ENCODE measurements around the gene FCRL1.

DNA sequence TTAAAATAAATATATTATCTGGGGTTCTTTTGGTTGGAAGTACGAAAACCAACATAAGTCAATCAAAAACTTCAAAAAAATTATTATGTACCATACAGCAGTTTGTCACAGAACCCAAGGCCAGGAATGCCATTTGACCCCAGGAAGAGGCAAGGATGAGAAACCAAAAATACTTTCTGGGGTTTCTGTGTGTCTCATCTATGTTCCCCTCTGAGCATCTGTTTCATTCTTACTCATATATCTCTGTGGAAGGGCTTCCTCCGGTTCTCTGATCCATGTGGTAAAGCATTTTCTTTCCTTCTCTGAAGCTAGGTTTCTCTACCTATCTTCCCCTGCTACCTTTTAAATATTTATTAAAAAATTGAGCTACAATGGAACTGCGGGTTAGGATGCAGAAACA lies 9.8 kb upstream of the FCRL1 start:
- TF ChIP-seq, protein P1, sequence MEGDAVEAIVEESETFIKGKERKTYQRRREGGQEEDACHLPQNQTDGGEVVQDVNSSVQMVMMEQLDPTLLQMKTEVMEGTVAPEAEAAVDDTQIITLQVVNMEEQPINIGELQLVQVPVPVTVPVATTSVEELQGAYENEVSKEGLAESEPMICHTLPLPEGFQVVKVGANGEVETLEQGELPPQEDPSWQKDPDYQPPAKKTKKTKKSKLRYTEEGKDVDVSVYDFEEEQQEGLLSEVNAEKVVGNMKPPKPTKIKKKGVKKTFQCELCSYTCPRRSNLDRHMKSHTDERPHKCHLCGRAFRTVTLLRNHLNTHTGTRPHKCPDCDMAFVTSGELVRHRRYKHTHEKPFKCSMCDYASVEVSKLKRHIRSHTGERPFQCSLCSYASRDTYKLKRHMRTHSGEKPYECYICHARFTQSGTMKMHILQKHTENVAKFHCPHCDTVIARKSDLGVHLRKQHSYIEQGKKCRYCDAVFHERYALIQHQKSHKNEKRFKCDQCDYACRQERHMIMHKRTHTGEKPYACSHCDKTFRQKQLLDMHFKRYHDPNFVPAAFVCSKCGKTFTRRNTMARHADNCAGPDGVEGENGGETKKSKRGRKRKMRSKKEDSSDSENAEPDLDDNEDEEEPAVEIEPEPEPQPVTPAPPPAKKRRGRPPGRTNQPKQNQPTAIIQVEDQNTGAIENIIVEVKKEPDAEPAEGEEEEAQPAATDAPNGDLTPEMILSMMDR (IDR thresholded peaks at IDR 0.05) = no peak
- TF ChIP-seq POLR2A (IDR thresholded peaks at IDR 0.05) = no peak
